B cell (primary cell): ENCODE data around the gene CAND2. TPM values are rescaled to one million over a fixed set of nuclear protein-coding genes. Genes with fewer than 3 reads are reported as not detected.
"Not testable (repeated sequence)": the region's sequence is repeated elsewhere in the genome, so short reads cannot be mapped to it uniquely, and the experiment has no call there.

Source experiments
- ATAC-seq: fragments of 200-7000 bp; cut with Tn5 transposase; one replicate; pipeline ENCODE4 v1.10.0; 2021; ENCODE audit warnings: low read depth, mild to moderate bottlenecking, moderate number of reproducible peaks, moderate library complexity
- CTCF ChIA-PET: fragments of 350-600 bp; sonication (Branson Sonifier 250); formaldehyde crosslinking; loops from one replicate; lab custom pipeline; 2021; ENCODE audit warnings: antibody characterized with exemption, inconsistent platforms; lab: Charles Lee
- POLR2A ChIA-PET: fragments of 350-600 bp; sonication (Branson Sonifier 250); formaldehyde crosslinking; loops from one replicate; lab custom pipeline; 2021; ENCODE audit warnings: antibody characterized with exemption; lab: Charles Lee
- DNase-seq: peaks from one replicate; pipeline ENCODE4 v3.0.0; 2013
- H2AFZ ChIP-seq: 2 replicates; pipeline ENCODE4 v1.6.1; 2012; ENCODE audit warnings: mild to moderate bottlenecking, low read depth, low read length; ENCODE audit not compliant: insufficient read depth, poor library complexity, severe bottlenecking
- H3K27ac ChIP-seq, 2 donors: 1 replicate in 1 of 2; 2 replicates in 1 of 2; pipeline ENCODE4 v1.5.1; 2012 to 2013; ENCODE audit warnings: low read length in 2 of 2, mild to moderate bottlenecking in 2 of 2, moderate library complexity in 1 of 2
- H3K27me3 ChIP-seq, 4 experiments: fragments of 200-600 bp in 1 of 4; sonication (generic) in 1 of 4; replicated peaks in 1 of 4; 1 replicate in 2 of 4; 2 replicates in 2 of 4; pipeline versions ENCODE4 v1.6.1 to v1.7.0; 2013 to 2016; ENCODE audit warnings: low read length in 3 of 4, mild to moderate bottlenecking in 2 of 4, mixed read lengths in 1 of 4, moderate library complexity in 1 of 4; ENCODE audit not compliant: insufficient read depth in 4 of 4, control insufficient read depth in 3 of 4; ENCODE audit errors: control extremely low read depth in 1 of 4
- H3K36me3 ChIP-seq, 2 experiments: replicated peaks in 1 of 2; 1 replicate in 1 of 2; 2 replicates in 1 of 2; pipeline versions ENCODE4 v1.6.1 to v1.7.1; 2013; ENCODE audit warnings: low read length in 1 of 2; ENCODE audit not compliant: insufficient read depth in 2 of 2, control insufficient read depth in 1 of 2; ENCODE audit errors: control extremely low read depth in 1 of 2, extremely low read depth in 1 of 2
- H3K4me1 ChIP-seq, 2 donors: fragments of 200-600 bp in 1 of 2; sonication (generic) in 1 of 2; 1 replicate in 1 of 2; 2 replicates in 1 of 2; pipeline versions ENCODE4 v1.5.1 to v1.6.1; 2013 to 2017; ENCODE audit warnings: low read length in 2 of 2; ENCODE audit not compliant: control insufficient read depth in 2 of 2, insufficient read depth in 2 of 2
- H3K4me2 ChIP-seq: replicated peaks from 2 replicates; pipeline ENCODE3; 2012; ENCODE audit warnings: mild to moderate bottlenecking, low read depth, low read length; ENCODE audit not compliant: poor library complexity, severe bottlenecking
- H3K4me3 ChIP-seq, 5 experiments: fragments of 200-600 bp in 1 of 5; sonication (generic) in 1 of 5; 1 replicate in 3 of 5; 2 replicates in 2 of 5; pipeline versions ENCODE4 v1.5.1 to v1.7.0; 2011 to 2016; ENCODE audit warnings: low read length in 4 of 5, mild to moderate bottlenecking in 4 of 5, low read depth in 2 of 5, control low read depth in 1 of 5, moderate library complexity in 1 of 5; ENCODE audit not compliant: insufficient read depth in 1 of 5; ENCODE audit errors: control extremely low read depth in 1 of 5, extremely low read depth in 1 of 5
- H3K79me2 ChIP-seq: fragments of 200-600 bp; sonication (generic); one replicate; pipeline ENCODE4 v1.6.0; 2016; ENCODE audit warnings: low read length; ENCODE audit not compliant: control insufficient read depth, insufficient read depth
- H3K9ac ChIP-seq: fragments of 200-600 bp; sonication (generic); 2 replicates; pipeline ENCODE4 v1.6.1; 2017; ENCODE audit warnings: mild to moderate bottlenecking, low read length, moderate library complexity
- H3K9me3 ChIP-seq, 3 donors: one replicate each; pipeline versions ENCODE4 v1.6.1 to v1.7.1; 2013; ENCODE audit warnings: low read length in 2 of 3; ENCODE audit not compliant: control insufficient read depth in 2 of 3, insufficient read depth in 1 of 3; ENCODE audit errors: control extremely low read depth in 1 of 3
- H4K20me1 ChIP-seq: 2 replicates; pipeline ENCODE4 v1.6.0; 2012; ENCODE audit warnings: mild to moderate bottlenecking, low read length; ENCODE audit not compliant: insufficient read depth, control insufficient read depth, poor library complexity, severe bottlenecking
- H3K27ac Mint-ChIP-seq: one replicate; pipeline ENCODE4 v1.8.0; 2021; ENCODE audit warnings: mixed read lengths
- H3K27me3 Mint-ChIP-seq: one replicate; pipeline ENCODE4 v1.8.0; 2021; ENCODE audit warnings: mixed read lengths
- H3K4me1 Mint-ChIP-seq: one replicate; pipeline ENCODE4 v1.8.0; 2021; ENCODE audit warnings: mixed read lengths
- H3K4me3 Mint-ChIP-seq: one replicate; pipeline ENCODE4 v1.8.0; 2021; ENCODE audit warnings: mixed read lengths
- H3K9me3 Mint-ChIP-seq: one replicate; pipeline ENCODE4 v1.8.0; 2022; ENCODE audit warnings: mixed read lengths; ENCODE audit not compliant: insufficient read depth
- CTCF ChIP-seq: fragments of 200-600 bp; IDR thresholded peaks from one replicate; pipeline ENCODE4 v1.8.0; 2022; ENCODE audit warnings: antibody characterized with exemption, mild to moderate bottlenecking
- EZH2 ChIP-seq: IDR thresholded peaks from 2 replicates; pipeline ENCODE4 v1.6.1; 2012; ENCODE audit warnings: borderline replicate concordance, low read depth, mild to moderate bottlenecking, moderate library complexity, low read length; ENCODE audit not compliant: insufficient read depth, poor library complexity, severe bottlenecking
- WGBS: methylation state at CpG from one replicate; pipeline ENCODE4 v1.1.5; 2013; ENCODE audit warnings: missing lambda C conversion rate; ENCODE audit not compliant: insufficient coverage; 5-methylcytosine and 5-hydroxymethylcytosine counted together
- intact Hi-C: fragments of 100-400 bp; cut with micrococcal nuclease; formaldehyde crosslinking; loops from one replicate; pipeline ENCODE4 v1.10.0; 2022
- polyA plus RNA-seq: library from polyadenylated mRNA; depleted of rRNA; stranded (reverse); fragments of >200 nt; gene quantifications from 2 replicates; pipeline ENCODE4 v1.2.3, GENCODE V29; 2012
- total RNA-seq, 2 donors: library from RNA; stranded (reverse); fragments of 120-200 nt in 1 of 2; gene quantifications; 1 replicate in 1 of 2; 2 replicates in 1 of 2; pipeline versions ENCODE4 v1.2.3 to v1.2.4, GENCODE V29; 2013 to 2022

The CAND2 gene
- total and polyA plus RNA-seq, 2 donors (not counting 1 experiment from before 2014, with no cell fraction given), result 0.34 to 1.9 TPM

- no peak overlapping the region for H3K27ac ChIP-seq
- Mint-ChIP-seq H3K27ac (no peak overlapping the region), H3K27me3 (peaks cover 7% of the 10 kb centered on the region), H3K4me1 (peaks cover 16% of the 10 kb centered on the region), H3K9me3 (no peaks in the 10 kb centered on the region), H3K4me3 (peak overlapping the region; percentile 56)
- H3K36me3 ChIP-seq, result no peaks in the 10 kb centered on the region
- H3K4me2 ChIP-seq, result no peak overlapping the region
- H3K9me3 ChIP-seq, result peaks cover 0 to 6% (median 0%) of the 10 kb centered on the region in 3 donors
- ATAC-seq (no peak), DNase-seq (no peak)
- CTCF ChIA-PET, result interaction anchor here (1.0 to 1.7 kb wide), 4 partner anchors 9 to 14 kb away, joined by 3 to 10 read pairs (median 4); no protein-coding TSS in a partner anchor
- intact Hi-C loops, result no loop called here
- peaks cover 0 to 24% (median 4%) of the 10 kb centered on the region in 4 experiments for H3K27me3 ChIP-seq
- H3K4me1 ChIP-seq, result peaks cover 10 to 15% of the 10 kb centered on the region in 2 donors
- TF ChIP-seq CTCF (no peak), EZH2 (no peak)
- no peaks in the 10 kb centered on the region for H3K79me2 ChIP-seq
- POLR2A ChIA-PET, result interaction anchor here (0.7 kb wide), 1 partner anchor 14 kb away, joined by 3 read pairs; no protein-coding TSS in a partner anchor
- no peak overlapping the region for H3K4me3 ChIP-seq
- no peak overlapping the region for H3K9ac ChIP-seq
- 98% methylated on average over 7 of the region's 7 CpGs for WGBS
- H4K20me1 ChIP-seq, result no peaks in the 10 kb centered on the region
- H2AFZ ChIP-seq, result no peak overlapping the region
These were observed 80.6 kb downstream of the CAND2 start for GRCh38 chr3:12877040-12877439.

- Mint-ChIP-seq H3K27ac (no peak overlapping the region), H3K27me3 (peaks cover 7% of the 10 kb centered on the region), H3K9me3 (no peaks in the 10 kb centered on the region), H3K4me3 (no peak overlapping the region), H3K4me1 (peaks cover 20% of the 10 kb centered on the region)
- H3K9me3 ChIP-seq, result peaks cover 0 to 10% (median 0%) of the 10 kb centered on the region in 3 donors
- H2AFZ ChIP-seq, result no peak overlapping the region
- no peak overlapping the region for H3K27ac ChIP-seq
- ChIA-PET CTCF (interaction anchor here (0.9 to 2.6 kb wide), 3 partner anchors 8 to 13 kb away, joined by 3 to 12 read pairs (median 10); no protein-coding TSS in a partner anchor), POLR2A (no interaction called here)
- no peak overlapping the region for H3K4me2 ChIP-seq
- no peak overlapping the region for H3K9ac ChIP-seq
- H4K20me1 ChIP-seq, result no peaks in the 10 kb centered on the region
- TF ChIP-seq EZH2 (no peak), CTCF (no peak)
- H3K4me1 ChIP-seq, result peaks cover 17 to 23% of the 10 kb centered on the region in 2 donors
- DNase-seq, result no peak
- no peak overlapping the region for H3K4me3 ChIP-seq
- 96% methylated on average over 2 of the region's 2 CpGs for WGBS
- intact Hi-C loops, result no loop called here
- H3K27me3 ChIP-seq, result peaks cover 0 to 21% (median 4%) of the 10 kb centered on the region in 4 experiments
- H3K36me3 ChIP-seq, result no peaks in the 10 kb centered on the region
- H3K79me2 ChIP-seq, result no peaks in the 10 kb centered on the region
- no peak for ATAC-seq
These were observed 81.7 kb downstream of the CAND2 start for GRCh38 chr3:12878141-12878574.

- Histone ChIP-seq H3K27me3 (peaks cover 0 to 21% (median 4%) of the 10 kb centered on the region in 4 experiments), H3K4me1 (peaks cover 17 to 25% of the 10 kb centered on the region in 2 donors)
- H3K27me3 Mint-ChIP-seq, H3K27ac Mint-ChIP-seq, H3K27ac ChIP-seq, H3K9me3 Mint-ChIP-seq, H3K4me2 ChIP-seq, POLR2A ChIA-PET, DNase-seq, H3K4me3 ChIP-seq, H3K9ac ChIP-seq, H3K9me3 ChIP-seq, intact Hi-C loops, H3K79me2 ChIP-seq, H2AFZ ChIP-seq, H3K36me3 ChIP-seq, H3K4me3 Mint-ChIP-seq, H4K20me1 ChIP-seq, ATAC-seq: not testable (repeated sequence)
- CTCF ChIA-PET, result interaction anchor here (2.6 to 2.9 kb wide), 2 partner anchors 11 to 14 kb away, joined by 12 to 13 read pairs; no protein-coding TSS in a partner anchor
- peaks cover 23% of the 10 kb centered on the region for H3K4me1 Mint-ChIP-seq
- WGBS, result no CpG with 5 or more reads among the region's 2 CpGs
These were observed 82.3 kb downstream of the CAND2 start for GRCh38 chr3:12878758-12879157.
